ENCODE results near the gene RNASET2. TPM values are rescaled to one million over a fixed set of nuclear protein-coding genes. Genes with fewer than 3 reads are reported as not detected.

RNASET2 gene
- polyA plus RNA-seq, 6 donors from 2014 or later: 472 to 744 (median 534) TPM

DNA sequence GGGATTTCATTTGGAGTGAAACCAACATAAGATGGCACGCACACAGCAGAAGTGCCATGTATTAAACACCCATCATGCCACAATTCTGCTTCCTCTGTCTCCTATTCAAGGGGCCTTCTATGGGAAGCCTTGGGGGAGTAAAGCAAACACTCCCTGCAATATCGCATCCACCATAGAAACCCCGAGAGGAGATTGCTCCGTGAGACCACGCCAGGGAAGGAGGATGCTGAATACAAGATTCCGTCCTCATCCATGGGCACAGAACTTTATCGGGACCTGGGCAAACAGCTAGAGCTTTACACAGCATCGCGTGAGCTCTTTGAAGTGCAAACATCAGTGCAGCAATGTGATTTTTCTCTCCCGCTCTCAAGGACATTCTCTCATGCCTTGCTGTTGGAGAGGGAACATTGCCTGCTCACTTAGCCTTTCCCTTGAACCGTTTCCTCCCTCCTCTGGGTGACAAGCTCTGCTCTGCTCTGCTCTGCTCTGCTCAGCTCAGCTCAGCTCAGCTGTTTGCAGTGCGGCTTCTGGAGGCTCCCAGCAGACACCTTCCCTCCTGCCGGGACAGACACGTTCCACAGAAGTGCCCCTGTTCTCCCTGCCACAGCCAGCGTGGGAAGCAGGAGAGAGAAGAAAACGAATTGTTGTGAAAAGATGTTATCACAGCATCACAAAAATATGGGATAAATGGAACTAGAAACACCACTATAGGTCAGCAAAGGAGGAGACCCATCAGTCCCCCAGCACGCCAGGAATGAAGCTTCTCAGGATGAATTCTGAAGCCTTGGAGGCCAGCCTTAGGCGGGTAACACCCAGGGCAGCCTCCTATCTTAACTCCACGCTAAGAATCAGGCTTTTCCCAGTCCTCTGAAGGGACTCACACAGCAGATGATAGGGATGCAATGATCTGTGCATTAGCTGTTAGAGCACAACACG, 48.2 kb downstream of the RNASET2 start:
- ATAC-seq (ENCODE audit: low read depth in 2 of 2): no peak

DNA sequence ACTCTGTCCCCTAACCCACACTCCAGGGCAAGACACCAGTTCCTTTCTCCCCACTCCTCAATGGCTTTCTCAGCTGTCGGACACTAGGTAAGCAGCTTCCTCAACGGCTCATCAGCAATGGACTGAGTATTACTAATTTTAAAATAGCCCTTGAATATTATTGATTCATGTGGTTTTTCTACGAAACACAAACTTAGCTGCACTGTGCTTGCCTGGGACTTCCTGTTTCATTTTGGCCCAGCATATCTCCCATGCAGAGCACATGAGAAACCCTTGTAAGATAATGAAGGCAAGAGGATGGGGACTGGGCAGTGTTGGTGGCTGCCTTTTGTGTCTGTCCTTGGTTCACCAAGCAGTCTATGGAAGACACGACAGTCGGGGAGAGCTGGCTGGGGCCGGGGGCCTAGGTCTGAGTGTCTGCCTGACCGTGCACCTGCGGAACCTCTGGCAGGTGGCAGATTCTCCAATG, 48.9 kb downstream of the RNASET2 start:
- Mint-ChIP-seq H3K27ac (peak overlapping the region; percentile 46 to 96 (median 78)), H3K9me3 (no peaks in the 10 kb centered on the region), H3K4me1 (peaks cover 49 to 65% (median 56%) of the 10 kb centered on the region in 3 donors), H3K36me3 (no peaks in the 10 kb centered on the region), H3K27me3 (no peaks in the 10 kb centered on the region), H3K4me3 (peak overlapping the region; percentile 7 to 89 (median 74))
- DNase-seq (peak; percentile 17), ATAC-seq (ENCODE audit: low read depth in 2 of 2) (peak; percentile 78 to 84)

More for the DNA sequence above, 48.2 kb downstream of the RNASET2 start:
- DNase-seq: no peak
- Mint-ChIP-seq H3K4me1 (peaks cover 49 to 65% (median 62%) of the 10 kb centered on the region in 3 donors), H3K27ac (peak overlapping the region; percentile 16 to 94 (median 58)), H3K27me3 (no peaks in the 10 kb centered on the region), H3K36me3 (no peaks in the 10 kb centered on the region), H3K9me3 (no peaks in the 10 kb centered on the region), H3K4me3 (peak overlapping the region in 7 of 8 donors; percentile 37 to 89 (median 74))

DNA sequence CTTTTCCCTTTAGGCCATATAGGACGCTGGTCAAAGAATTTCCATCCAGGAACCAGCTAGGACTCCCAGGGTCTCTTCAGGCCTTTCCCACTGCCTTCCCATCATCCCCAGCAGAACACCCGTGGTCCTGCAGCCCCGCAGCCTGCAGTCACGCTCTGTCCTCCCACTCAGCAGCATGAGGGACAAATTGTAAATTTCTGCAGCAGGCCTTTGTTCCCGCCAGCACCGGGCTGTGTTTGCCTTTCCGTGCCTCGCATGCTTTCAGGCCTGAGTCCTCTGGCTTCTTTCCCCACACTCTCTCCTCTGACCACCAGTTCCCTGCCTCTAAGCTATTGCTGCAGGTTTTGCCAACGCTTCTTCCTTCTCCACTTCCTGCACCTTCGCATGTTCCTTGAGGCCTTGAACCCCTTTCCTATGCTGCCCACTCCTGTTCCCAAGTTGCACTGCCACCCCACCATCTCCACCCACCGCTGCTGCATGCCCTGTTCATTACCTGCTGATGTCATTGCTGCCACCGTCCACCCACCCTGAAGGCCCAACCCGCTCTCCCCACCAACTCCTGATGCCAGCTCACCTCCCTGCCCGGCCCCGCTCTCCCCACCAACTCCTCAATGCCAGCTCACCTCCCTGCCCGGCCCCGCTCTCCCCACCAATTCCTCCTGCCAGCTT, 49.8 kb downstream of the RNASET2 start:
- H3K36me3 Mint-ChIP-seq: peaks cover 0 to 3% of the 10 kb centered on the region in 2 donors
- peak overlapping the region in 5 of 6 donors; percentile 31 to 96 (median 82) for H3K27ac Mint-ChIP-seq
- peak overlapping the region in 2 of 8 donors; percentile 82 to 83 for H3K4me3 Mint-ChIP-seq
- H3K4me1 Mint-ChIP-seq: peaks cover 48 to 63% (median 53%) of the 10 kb centered on the region in 3 donors
- no peak for ATAC-seq (ENCODE audit: low read depth in 2 of 2)
- H3K9me3 Mint-ChIP-seq: peaks cover 0 to 6% (median 0%) of the 10 kb centered on the region in 7 donors
- DNase-seq: no peak
- H3K27me3 Mint-ChIP-seq: no peaks in the 10 kb centered on the region

DNA sequence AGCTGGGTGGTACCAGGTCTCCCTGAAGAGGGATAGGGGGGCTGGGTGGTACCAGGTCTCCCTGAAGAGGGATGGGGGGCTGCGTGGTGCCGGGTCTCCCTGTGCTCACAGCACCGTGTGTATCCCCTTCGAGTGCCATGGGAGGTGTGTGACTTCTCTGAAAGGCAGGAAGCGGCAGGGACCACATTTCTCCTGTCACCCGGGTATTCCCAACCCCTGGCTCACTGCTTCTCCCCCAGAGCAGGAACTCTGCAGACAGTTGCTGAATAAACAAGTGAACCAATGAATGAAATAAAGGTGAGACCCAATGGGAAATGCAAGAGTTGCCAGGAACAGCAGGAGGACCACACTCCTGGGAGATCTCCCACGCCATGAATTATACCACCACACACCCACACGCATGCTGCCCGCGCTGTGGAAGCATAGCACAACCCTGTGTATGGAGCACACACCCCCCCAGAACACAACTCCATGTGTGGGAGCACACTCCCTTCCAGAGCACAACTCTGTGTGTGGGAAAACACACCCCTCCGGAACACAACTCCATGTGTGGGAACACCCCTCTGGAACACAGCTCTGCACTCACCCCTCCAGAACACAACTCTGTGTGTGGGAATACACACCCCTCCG, 50.7 kb downstream of the RNASET2 start:
- Mint-ChIP-seq H3K9me3 (peaks cover 0 to 14% (median 3%) of the 10 kb centered on the region in 7 donors), H3K27ac (no peak overlapping the region), H3K36me3 (peaks cover 0 to 12% of the 10 kb centered on the region in 2 donors), H3K27me3 (no peaks in the 10 kb centered on the region), H3K4me1 (peaks cover 41 to 59% (median 57%) of the 10 kb centered on the region in 3 donors), H3K4me3 (peak overlapping the region in 2 of 8 donors; percentile 1 to 24)
- ATAC-seq (ENCODE audit: low read depth in 2 of 2) (no peak), DNase-seq (no peak)

DNA sequence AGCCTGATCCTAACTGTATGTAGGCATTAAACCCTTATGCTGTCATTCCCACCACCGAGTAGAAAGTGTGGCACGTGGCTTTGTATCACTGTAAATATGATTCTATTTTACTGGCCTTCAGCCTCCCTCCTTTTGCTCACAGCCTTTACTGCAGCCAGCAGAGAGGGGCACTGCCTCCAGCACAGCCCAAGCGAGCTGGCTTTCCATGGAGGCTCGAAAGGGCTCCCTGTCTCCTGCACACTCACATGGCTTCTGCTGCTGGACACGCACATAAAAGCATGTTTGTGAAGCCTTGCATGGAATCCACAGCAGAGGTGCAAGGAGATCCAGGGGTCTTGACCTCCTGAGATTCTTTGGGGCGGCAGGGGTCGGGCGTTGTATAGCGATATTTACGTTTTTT, 51.3 kb downstream of the RNASET2 start:
- peak overlapping the region in 4 of 6 donors; percentile 69 to 92 (median 76) for H3K27ac Mint-ChIP-seq
- no peaks in the 10 kb centered on the region for H3K27me3 Mint-ChIP-seq
- H3K4me3 Mint-ChIP-seq: peak overlapping the region in 1 of 8 donors; percentile 24
- H3K9me3 Mint-ChIP-seq: peaks cover 0 to 14% (median 3%) of the 10 kb centered on the region in 7 donors
- peaks cover 0 to 18% of the 10 kb centered on the region in 2 donors for H3K36me3 Mint-ChIP-seq
- no peak for DNase-seq
- ATAC-seq (ENCODE audit: low read depth in 2 of 2): no peak
- peaks cover 37 to 61% (median 59%) of the 10 kb centered on the region in 3 donors for H3K4me1 Mint-ChIP-seq

DNA sequence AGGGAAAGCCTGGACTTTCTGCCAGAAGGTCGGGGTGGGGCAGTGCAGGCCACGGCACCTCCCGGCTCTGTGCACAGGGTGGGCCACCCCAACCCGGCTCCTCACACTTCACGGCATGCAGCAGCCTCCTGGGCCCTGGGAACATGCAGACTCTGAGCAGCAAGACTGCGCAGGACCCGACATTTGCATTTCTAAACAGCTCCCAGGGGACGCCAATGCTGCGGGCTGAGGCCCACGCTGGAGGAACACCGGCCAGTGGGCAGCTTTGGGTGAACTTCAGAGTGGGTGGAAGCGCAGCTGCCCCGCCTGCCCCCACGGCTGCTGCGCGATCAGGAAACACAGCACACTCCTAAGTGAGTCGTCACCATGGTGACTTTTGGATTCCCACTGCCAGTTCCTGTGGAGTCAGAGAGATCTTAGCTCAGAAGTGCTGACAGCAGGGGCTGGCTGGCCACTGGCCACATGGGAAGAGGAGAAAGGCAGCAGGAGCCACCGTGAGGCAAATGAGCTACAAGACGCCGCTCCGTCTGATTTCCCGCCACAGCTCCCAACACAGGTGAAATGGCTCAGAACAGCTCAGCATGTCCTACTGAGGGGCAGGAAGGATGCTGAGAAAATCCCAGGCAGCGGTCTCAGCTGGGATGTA, 52.1 kb downstream of the RNASET2 start:
- H3K4me1 Mint-ChIP-seq: peaks cover 34 to 64% (median 58%) of the 10 kb centered on the region in 3 donors
- H3K27ac Mint-ChIP-seq: peak overlapping the region in 2 of 6 donors; percentile 21 to 74
- peak overlapping the region in 2 of 8 donors; percentile 28 to 49 for H3K4me3 Mint-ChIP-seq

DNA sequence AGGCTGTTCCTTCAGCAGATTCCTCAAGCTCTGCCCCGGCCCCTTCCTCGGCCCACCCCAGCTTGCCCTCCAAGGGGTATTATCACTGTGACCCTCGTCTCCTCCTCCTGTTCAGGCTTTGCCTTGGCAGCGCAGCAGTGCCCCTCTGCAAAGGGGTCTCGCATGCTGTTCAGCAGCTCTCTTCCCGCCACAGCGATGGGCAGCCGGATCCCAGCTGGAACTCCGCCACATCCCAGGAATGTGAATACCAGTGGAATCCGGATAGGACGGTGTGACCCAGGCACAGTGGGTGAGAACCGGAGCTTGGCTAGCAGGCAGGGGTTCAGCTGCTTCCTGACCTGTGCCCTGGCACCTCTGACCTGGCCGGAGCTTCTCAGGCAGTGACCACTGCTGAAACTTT, 52.9 kb downstream of the RNASET2 start:
- no peaks in the 10 kb centered on the region for H3K27me3 Mint-ChIP-seq
- H3K9me3 Mint-ChIP-seq: peaks cover 0 to 14% (median 3%) of the 10 kb centered on the region in 7 donors
- no peak for DNase-seq
- H3K27ac Mint-ChIP-seq: no peak overlapping the region
- peaks cover 26 to 60% (median 51%) of the 10 kb centered on the region in 3 donors for H3K4me1 Mint-ChIP-seq
- peaks cover 0 to 23% of the 10 kb centered on the region in 2 donors for H3K36me3 Mint-ChIP-seq
- ATAC-seq (ENCODE audit: low read depth in 2 of 2): no peak
- peak overlapping the region in 1 of 8 donors; percentile 49 for H3K4me3 Mint-ChIP-seq

More for the DNA sequence above, 52.1 kb downstream of the RNASET2 start:
- DNase-seq: no peak
- H3K36me3 Mint-ChIP-seq: peaks cover 0 to 23% of the 10 kb centered on the region in 2 donors
- no peaks in the 10 kb centered on the region for H3K27me3 Mint-ChIP-seq
- H3K9me3 Mint-ChIP-seq: peaks cover 0 to 14% (median 3%) of the 10 kb centered on the region in 7 donors
- ATAC-seq (ENCODE audit: low read depth in 2 of 2): peak in 1 of 2 donors; percentile 22

DNA sequence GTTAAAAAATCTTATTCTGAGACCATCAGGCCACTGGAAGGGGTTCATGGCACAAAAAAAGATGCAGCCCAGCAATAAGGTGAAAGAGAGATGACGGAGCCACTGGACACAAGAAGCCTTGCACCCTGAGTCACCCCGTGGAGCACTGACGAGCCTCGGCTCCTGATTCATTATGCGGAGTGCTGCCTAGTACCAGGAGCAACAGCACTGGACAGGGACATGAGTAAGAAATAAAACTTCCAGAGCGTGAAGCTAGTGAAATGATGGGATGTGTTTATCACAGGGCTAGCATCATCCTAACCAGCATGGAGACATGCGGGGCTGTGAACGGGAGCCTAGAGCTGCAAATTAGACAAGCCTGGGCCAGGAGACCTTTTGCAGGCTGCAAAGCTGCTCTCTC, 53.3 kb downstream of the RNASET2 start:
- no peak for ATAC-seq (ENCODE audit: low read depth in 2 of 2)
- H3K27me3 Mint-ChIP-seq: no peaks in the 10 kb centered on the region
- H3K36me3 Mint-ChIP-seq: peaks cover 0 to 23% of the 10 kb centered on the region in 2 donors
- no peak for DNase-seq
- no peak overlapping the region for H3K27ac Mint-ChIP-seq
- H3K4me3 Mint-ChIP-seq: no peak overlapping the region
- H3K4me1 Mint-ChIP-seq: peaks cover 22 to 59% (median 46%) of the 10 kb centered on the region in 3 donors
- H3K9me3 Mint-ChIP-seq: peaks cover 0 to 14% (median 3%) of the 10 kb centered on the region in 7 donors

DNA sequence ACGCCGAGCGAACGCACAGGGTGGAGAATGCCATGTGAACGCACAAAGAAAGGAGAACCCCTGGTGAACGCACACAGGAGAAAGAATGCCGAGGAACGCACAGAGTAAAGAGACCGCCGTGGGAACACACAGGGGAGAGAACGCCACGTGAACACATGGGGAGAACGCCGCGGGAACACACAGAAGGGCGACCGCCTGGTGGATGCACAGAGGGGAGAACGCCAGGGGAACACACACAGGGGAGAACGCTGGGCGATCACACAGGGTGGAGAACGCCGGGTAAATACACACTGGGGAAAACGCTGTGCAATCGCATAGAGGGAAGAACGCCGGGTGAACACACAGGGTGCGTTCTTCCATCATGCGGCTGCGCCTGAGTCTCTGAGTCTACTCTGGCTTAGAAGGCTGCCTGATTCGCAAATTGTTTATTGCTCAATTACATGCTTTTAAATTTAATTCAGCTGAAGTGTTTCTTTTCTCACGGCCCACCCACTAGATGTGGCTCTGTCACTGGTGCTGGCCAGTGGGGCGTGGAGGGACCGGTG, 54.1 kb downstream of the RNASET2 start:
- Mint-ChIP-seq H3K27ac (no peak overlapping the region), H3K27me3 (no peaks in the 10 kb centered on the region), H3K4me3 (peak overlapping the region in 1 of 8 donors; percentile 16), H3K36me3 (peaks cover 0 to 23% of the 10 kb centered on the region in 2 donors), H3K4me1 (peaks cover 14 to 52% (median 38%) of the 10 kb centered on the region in 3 donors), H3K9me3 (peaks cover 0 to 14% (median 3%) of the 10 kb centered on the region in 7 donors)
- ATAC-seq (ENCODE audit: low read depth in 2 of 2): no peak
- no peak for DNase-seq

DNA sequence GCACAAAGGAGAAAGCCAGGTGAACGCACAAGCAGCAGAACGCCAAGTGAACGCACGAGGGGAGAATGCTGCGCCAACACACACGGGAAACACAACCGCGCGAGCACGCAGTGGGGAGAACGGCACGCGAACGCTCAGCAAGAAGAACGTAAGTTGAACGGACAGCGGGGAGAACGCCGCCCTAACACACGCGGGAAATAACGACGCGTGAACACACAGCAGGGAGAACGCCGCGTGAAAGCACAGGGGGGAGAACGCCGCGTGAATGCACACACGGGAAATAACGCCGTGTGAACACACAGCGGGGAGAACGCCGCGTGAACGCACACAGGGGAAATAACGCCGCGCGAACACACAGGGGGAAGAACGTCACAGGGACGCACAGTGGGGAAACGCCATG, 54.7 kb downstream of the RNASET2 start:
- Mint-ChIP-seq H3K36me3 (peaks cover 0 to 23% of the 10 kb centered on the region in 2 donors), H3K27ac (peak overlapping the region in 2 of 6 donors; percentile 41 to 91), H3K4me3 (no peak overlapping the region), H3K9me3 (peaks cover 0 to 14% (median 3%) of the 10 kb centered on the region in 7 donors), H3K27me3 (no peaks in the 10 kb centered on the region), H3K4me1 (peaks cover 8 to 45% (median 32%) of the 10 kb centered on the region in 3 donors)
- DNase-seq (no peak), ATAC-seq (ENCODE audit: low read depth in 2 of 2) (no peak)

DNA sequence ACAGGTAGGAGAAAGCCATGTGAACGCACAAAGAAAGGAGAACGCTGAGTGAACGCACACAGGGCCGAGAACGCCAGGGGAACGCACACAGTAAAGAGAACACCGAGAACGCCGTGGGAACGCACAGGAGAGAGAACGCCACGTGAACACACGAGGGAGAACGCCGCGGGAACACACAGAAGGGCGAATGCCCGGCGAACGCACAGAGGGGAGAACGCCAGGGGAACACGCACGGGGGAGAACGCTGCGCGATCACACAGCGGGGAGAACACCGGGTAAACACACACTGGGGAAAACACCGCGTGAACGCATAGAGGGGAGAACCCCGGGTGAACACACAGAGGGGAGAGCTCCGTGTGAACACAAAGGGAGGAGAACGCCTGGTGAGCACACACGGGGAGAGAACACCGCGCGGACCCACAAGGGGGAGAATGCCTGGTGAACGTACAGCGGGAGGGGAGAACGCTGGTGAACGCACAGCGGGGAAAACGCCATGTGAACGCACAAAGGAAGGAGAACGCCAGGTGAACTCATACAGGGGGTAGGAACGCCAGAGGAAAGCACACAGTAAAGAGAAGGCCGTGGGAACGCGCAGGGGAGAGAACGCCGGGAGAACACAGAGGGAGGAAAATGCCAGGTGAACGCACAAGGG, 55.3 kb downstream of the RNASET2 start:
- H3K9me3 Mint-ChIP-seq: peaks cover 0 to 14% (median 3%) of the 10 kb centered on the region in 7 donors
- peak overlapping the region in 3 of 6 donors; percentile 41 to 91 (median 47) for H3K27ac Mint-ChIP-seq
- H3K4me1 Mint-ChIP-seq: peaks cover 4 to 41% (median 26%) of the 10 kb centered on the region in 3 donors
- no peak for ATAC-seq (ENCODE audit: low read depth in 2 of 2)
- H3K27me3 Mint-ChIP-seq: no peaks in the 10 kb centered on the region
- no peak for DNase-seq
- peak overlapping the region in 1 of 8 donors; percentile 25 for H3K4me3 Mint-ChIP-seq
- peaks cover 0 to 23% of the 10 kb centered on the region in 2 donors for H3K36me3 Mint-ChIP-seq

All from naive B cell (primary cell).